Right lung (tissue), 5 donors: ENCODE data around the gene C16orf74. TPM values are rescaled to one million over a fixed set of nuclear protein-coding genes. Genes with fewer than 3 reads are reported as not detected.

ENCODE experiments used
- DNase-seq, 2 donors: peaks; one replicate each; pipeline ENCODE4 v3.0.0-alpha.2; 2013
- polyA plus RNA-seq, 5 donors: library from polyadenylated mRNA; unstranded; fragments of 120-200 nt; gene quantifications; one replicate each; pipeline versions ENCODE4 v1.2.1 to v1.2.3, GENCODE V29; 2013; ENCODE audit warnings: inconsistent platforms in 1 of 5, low replicate concordance in 1 of 5; ENCODE audit not compliant: insufficient read length in 5 of 5, insufficient read depth in 1 of 5

The C16orf74 gene
- polyA plus RNA-seq, 5 donors: 8.3 to 21.9 (median 12.9) TPM

- no peak for DNase-seq
These were observed 75.5 kb downstream of the C16orf74 start for GRCh38 chr16:85675251-85675874.

GRCh38 chr16:85674828-85675227 lies 76.1 kb downstream of the C16orf74 start:
- DNase-seq: no peak

- no peak for DNase-seq
These were observed 76.5 kb downstream of the C16orf74 start for GRCh38 chr16:85674418-85674755.

- peak in 1 of 2 donors; percentile 48 for DNase-seq
These were observed 77.1 kb downstream of the C16orf74 start for GRCh38 chr16:85673529-85674417.

DNA sequence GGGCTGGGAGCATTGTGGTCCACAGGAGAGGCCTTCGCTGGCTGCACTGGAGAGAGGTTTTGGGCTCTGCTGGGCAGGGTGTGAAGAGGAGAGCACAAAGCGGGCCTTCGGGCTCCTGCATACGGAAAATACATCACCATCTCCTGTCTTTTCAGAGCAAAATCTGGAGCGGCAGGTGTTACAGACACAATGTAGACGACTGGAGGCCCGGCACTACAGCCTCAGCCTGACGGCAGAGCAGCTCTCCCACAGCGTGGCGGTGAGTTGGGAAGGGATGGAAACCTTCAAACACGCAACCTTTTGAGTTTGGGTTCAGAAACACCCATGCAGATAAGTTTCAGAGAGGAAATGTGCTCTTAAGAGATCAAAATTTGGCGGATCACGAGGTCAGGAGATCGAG lies 80.1 kb downstream of the C16orf74 start:
- DNase-seq: no peak

- DNase-seq: no peak
These were observed 82.0 kb downstream of the C16orf74 start for GRCh38 chr16:85668676-85669424.

DNA sequence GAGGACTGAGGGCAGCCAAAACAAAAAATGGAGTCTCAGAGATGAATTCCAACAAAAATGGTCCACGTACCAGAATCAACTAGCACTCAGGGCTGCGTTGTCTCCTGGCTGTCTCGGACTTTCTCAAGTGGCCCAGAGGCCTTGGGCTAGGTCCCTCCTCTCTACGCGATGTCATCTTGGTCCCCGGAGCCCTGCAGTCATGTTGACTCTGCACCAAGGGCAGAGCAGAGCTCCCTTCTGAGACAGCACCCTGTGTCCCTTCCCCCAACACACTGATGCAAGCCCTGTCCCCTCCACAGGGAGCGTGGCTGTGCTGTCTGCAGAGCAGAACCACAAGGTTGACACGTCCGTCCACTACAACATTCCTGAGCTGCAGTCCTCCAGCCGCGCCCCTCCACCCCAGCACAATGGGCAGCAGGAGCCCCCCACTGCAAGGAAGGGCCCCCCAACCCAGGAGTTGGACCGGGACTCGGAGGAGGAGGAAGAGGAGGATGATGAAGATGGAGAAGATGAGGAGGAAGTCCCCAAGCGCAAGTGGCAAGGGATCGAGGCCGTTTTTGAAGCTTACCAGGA lies 83.0 kb downstream of the C16orf74 start:
- no peak for DNase-seq

DNA sequence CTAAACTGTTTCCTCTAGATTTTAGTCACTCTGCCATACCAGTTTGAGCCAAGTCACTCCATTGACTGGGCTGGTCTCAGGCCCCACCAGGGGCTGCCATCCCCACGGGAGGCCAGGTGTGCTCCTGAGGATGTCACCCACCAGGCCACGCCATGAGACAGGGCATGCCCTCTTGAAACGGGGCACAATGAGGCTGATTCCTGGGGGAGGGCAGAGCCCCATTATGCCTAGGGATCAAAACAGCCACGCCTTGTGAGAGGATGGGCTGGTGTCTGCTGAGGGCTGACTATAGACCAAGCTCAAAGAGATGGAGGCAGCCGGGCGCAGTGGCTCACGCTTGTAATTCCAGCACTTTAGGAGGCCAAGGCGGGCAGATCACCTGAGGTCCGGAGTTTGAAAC lies 83.6 kb downstream of the C16orf74 start:
- DNase-seq: no peak

- no peak for DNase-seq
These were observed 85.0 kb downstream of the C16orf74 start for GRCh38 chr16:85665929-85666328.

GRCh38 chr16:85665373-85665740 lies 85.5 kb downstream of the C16orf74 start:
- no peak for DNase-seq

DNA sequence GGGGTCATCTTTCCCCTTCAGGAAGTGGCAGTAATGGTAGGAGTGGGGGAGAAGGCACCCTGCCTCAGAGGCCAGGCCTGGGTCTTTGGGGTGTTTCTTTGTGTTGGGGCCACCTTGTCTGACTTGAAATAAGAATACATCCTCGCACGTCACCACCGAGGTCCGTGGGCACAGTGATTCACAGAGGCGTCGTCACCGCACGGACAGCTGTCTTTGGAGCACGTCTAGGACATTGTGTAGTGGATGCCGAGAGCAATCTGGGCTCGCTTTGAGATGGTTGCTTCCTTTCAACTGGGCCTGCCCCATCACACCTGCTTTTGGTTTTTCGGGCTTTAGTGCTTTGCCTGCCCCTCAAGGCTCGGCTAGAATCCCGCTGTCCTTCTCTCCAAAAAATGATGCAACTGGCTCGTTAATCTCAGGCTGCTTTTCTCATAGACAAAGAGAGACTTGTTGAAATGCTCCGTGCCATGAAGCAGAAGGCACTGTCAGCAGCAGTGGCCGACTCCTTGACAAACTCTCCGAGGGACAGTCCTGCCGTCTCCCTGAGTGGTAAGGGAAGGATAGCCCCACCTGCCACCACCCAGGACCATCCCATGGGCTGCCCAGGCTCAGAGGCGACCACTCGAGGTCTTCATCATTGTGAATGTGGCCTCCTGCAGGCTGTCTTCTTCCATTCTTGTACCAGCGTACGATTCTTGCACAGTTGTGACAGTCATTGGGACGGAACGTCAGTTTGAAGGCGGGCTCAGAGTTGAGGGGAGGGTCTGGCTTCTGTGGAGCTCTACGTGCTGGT lies 86.1 kb downstream of the C16orf74 start:
- no peak for DNase-seq

DNA sequence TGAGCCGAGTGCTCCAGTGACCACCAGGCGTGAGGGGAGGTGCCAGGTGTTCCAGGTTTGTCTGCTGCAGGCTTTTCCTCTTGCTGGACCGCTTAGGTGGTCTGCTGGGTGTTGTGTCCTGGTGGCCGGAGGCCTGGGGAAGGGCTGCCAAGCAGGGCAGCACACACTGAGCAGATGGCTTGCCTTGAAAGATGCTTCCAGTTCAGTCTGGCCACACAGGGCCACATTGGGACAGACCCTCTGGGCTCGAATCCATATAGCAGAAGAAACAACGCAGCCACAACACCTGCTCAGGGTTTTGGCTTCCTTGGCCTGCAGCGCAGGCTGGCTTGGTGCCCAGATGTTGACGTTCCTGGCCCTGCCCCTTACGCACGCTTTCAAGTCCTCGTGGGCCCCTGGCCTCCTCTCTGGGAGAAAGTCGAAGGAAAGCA lies 87.0 kb downstream of the C16orf74 start:
- DNase-seq: peak in 1 of 2 donors; percentile 42

DNA sequence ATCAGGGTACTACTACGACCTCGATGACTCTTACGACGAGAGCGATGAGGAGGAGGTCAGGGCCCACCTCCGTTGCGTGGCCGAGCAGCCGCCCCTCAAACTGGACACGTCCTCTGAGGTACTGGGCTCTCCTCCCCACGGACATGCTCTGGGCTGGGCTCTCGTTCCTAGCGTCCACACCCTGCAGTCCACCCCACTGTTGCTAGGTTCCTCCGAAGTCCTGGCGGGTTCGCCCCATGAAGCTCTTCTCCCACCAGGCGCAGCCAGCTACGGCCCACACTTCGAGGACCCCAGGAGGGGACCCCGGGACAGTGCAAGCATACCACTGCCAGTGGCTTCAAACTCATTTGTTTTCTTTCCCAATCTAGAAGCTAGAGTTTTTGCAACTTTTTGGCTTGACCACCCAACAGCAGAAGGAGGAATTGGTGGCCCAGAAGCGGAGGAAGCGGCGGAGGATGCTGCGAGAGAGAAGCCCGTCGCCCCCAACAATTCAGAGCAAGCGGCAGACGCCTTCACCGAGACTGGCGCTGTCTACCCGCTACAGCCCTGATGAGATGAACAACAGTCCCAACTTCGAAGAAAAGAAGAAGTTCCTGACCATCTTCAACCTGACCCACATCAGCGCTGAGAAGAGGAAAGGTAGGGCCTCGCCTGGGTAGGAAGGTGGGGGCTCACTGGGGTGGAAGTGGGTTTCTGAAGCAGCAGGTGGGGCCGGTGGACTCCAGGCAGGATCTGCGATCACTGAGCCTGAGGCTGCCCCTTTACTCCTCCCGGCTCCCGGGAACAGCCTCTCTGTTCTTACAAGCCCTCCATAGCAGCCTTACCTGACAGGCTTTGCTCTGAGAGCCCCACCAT lies 87.7 kb downstream of the C16orf74 start:
- DNase-seq: no peak

- no peak for DNase-seq
These were observed 88.4 kb downstream of the C16orf74 start for GRCh38 chr16:85662482-85662812.

DNA sequence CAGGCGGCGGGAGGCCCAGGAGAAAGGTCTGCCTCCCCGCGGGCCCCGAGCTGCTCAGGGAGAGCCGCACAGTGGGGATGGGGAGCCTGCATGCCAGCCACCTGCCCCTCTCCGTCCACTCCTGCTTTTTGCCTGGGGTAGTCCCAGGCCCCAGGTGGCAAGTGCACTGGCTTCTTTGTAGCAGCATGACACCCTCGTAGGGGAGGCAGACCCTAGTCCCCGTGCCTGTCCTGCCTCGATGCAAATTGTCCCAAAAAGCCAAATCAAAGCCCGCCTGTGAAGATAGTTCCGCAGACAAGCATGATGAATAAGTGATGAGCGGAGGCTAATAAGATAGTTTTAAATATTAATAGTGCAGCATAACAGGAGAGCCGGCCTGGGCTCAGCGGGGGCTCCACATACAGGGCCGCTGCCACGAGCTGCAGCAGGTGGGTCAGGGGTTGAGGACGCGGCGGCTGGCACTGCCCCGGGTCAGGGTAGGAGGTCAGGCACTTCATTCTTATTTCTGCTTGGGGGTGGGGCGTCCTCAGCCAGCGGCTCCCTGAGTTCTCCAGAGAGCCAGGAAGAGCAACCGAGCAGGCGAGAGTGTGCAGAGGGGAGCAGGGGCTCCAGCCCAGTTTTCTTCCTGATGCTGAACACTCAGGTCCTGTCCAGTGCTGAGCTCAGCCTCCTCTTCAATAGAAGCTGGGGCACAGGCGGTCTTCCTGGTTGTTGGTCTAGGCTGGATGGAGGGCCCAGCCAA lies 89.0 kb downstream of the C16orf74 start:
- no peak for DNase-seq

DNA sequence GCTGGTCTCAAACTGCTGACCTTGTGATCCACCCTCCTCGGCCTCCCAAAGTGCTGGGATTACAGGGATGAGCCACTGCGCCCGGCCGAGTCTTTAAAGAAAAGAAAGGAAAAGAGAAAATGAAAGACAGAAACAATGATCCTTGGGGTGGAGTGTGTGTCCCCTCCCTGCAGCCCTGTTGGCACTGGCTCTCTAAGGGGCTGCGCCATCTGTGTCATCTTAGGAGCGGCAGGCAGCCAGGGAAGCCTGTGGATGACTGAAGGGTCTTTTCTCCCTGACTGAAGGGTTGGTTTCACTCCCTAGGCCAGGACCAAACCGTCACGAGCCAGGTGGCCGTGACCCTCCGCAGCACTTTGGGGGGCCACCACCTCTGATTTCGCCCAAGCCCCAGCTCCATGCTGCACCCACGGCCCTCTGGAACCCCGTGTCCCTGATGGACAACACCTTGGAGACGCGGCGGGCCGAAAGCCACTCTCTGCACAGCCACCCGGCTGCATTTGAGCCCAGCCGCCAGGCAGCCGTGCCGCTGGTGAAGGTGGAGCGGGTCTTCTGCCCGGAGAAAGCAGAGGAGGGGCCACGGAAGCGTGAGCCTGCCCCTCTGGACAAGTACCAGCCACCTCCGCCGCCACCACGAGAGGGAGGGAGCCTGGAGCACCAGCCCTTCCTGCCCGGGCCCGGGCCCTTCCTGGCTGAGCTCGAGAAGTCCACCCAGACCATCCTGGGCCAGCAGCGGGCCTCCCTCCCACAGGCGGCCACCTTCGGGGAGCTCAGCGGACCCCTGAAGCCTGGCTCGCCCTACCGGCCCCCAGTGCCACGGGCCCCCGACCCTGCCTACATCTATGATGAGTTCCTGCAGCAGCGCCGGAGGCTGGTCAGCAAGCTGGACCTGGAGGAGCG lies 89.8 kb downstream of the C16orf74 start:
- no peak for DNase-seq

GRCh38 chr16:85659805-85660511 lies 90.9 kb downstream of the C16orf74 start:
- no peak for DNase-seq

DNA sequence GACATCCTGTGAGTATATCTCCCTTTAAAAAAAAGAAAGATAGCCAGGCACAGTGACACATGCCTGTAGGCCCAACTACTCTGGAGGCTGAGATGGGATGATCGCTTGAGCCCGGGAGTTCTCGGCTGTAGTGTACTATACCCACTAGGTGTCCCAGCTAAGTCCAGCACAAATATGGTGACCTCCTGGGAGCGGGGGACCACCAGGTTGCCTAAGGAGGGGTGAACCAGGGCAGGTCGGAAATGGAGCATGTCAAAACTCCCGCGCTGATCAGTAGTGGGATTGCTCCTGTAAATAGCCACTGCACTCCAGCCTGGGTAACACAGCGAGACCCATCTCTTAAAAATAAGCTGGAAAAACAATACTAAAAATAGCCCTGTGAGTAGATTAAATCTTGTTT lies 91.6 kb downstream of the C16orf74 start:
- no peak for DNase-seq
